ENCODE data around the gene NTM. TPM values are rescaled to one million over a fixed set of nuclear protein-coding genes. Genes with fewer than 3 reads are reported as not detected.

NTM gene
- polyA plus RNA-seq, 1 donor from 2014 or later: 39.4 TPM

- no peaks in the 10 kb centered on the region for H3F3A ChIP-seq (ENCODE audit: insufficient read depth, low read length, poor library complexity, severe bottlenecking)
- H3K4me2 ChIP-seq (ENCODE audit: low read length): no peak overlapping the region
- H3K27me3 ChIP-seq (ENCODE audit: insufficient read depth, low read depth, low read length): no peaks in the 10 kb centered on the region
- H3K9me3 ChIP-seq (ENCODE audit: low read length): no peaks in the 10 kb centered on the region
- no peaks in the 10 kb centered on the region for H3K9me2 ChIP-seq (ENCODE audit: insufficient read depth, low read length)
- TF ChIP-seq EZH2 (IDR thresholded peaks at IDR 0.05; ENCODE audit: borderline replicate concordance, insufficient read depth, low read length, poor library complexity, severe bottlenecking) (no peak), TAF1 (IDR thresholded peaks at IDR 0.05; ENCODE audit: low read depth) (no peak), CTCF (IDR thresholded peaks at IDR 0.05; ENCODE audit: poor library complexity, severe bottlenecking) (no peak), POLR2AphosphoS5 (IDR thresholded peaks at IDR 0.05) (no peak), EP300 (conservative IDR thresholded peaks at IDR 0.05; ENCODE audit: poor library complexity, severe bottlenecking) (no peak), SMC3 (conservative IDR thresholded peaks at IDR 0.05; ENCODE audit: poor library complexity) (no peak), MXI1 (conservative IDR thresholded peaks at IDR 0.05; ENCODE audit: poor library complexity, severe bottlenecking) (no peak), RAD21 (conservative IDR thresholded peaks at IDR 0.05) (no peak), REST (IDR thresholded peaks at IDR 0.05; ENCODE audit: borderline replicate concordance) (no peak)
- no peak overlapping the region for H2AFZ ChIP-seq (ENCODE audit: low read depth, low read length)
- no peak overlapping the region for H3K9ac ChIP-seq (ENCODE audit: low read length)
- no peaks in the 10 kb centered on the region for H3K36me3 ChIP-seq (ENCODE audit: insufficient read depth, low read length)
- no peaks in the 10 kb centered on the region for H4K20me1 ChIP-seq (ENCODE audit: insufficient read depth)
- H3K79me2 ChIP-seq (replicated peaks; ENCODE audit: insufficient read depth, low read length): no peaks in the 10 kb centered on the region
- no peak overlapping the region for H3K4me3 ChIP-seq (ENCODE audit: low read length)
- H3K27ac ChIP-seq (ENCODE audit: low read length): no peak overlapping the region
Measured at GRCh38 chr11:132073787-132074186, 703.4 kb downstream of the NTM start.

- no peaks in the 10 kb centered on the region for H3K9me2 ChIP-seq (ENCODE audit: insufficient read depth, low read length)
- peak overlapping the region; percentile 21 for H3K27ac ChIP-seq (ENCODE audit: low read length)
- H3K79me2 ChIP-seq (replicated peaks; ENCODE audit: insufficient read depth, low read length): no peaks in the 10 kb centered on the region
- H3K9me3 ChIP-seq (ENCODE audit: low read length): no peaks in the 10 kb centered on the region
- H3K4me2 ChIP-seq (ENCODE audit: low read length): no peak overlapping the region
- no peak overlapping the region for H3K4me3 ChIP-seq (ENCODE audit: low read length)
- peak overlapping the region; percentile 1 for H3K9ac ChIP-seq (ENCODE audit: low read length)
- no peaks in the 10 kb centered on the region for H3K27me3 ChIP-seq (ENCODE audit: insufficient read depth, low read depth, low read length)
- H2AFZ ChIP-seq (ENCODE audit: low read depth, low read length): no peak overlapping the region
- H4K20me1 ChIP-seq (ENCODE audit: insufficient read depth): no peaks in the 10 kb centered on the region
- H3F3A ChIP-seq (ENCODE audit: insufficient read depth, low read length, poor library complexity, severe bottlenecking): no peaks in the 10 kb centered on the region
- no peaks in the 10 kb centered on the region for H3K36me3 ChIP-seq (ENCODE audit: insufficient read depth, low read length)
- TF ChIP-seq SMC3 (conservative IDR thresholded peaks at IDR 0.05; ENCODE audit: poor library complexity): no peak
- no peak for TF ChIP-seq RAD21 (conservative IDR thresholded peaks at IDR 0.05)
- no peak for TF ChIP-seq CTCF (IDR thresholded peaks at IDR 0.05; ENCODE audit: poor library complexity, severe bottlenecking)
- TF ChIP-seq MXI1 (conservative IDR thresholded peaks at IDR 0.05; ENCODE audit: poor library complexity, severe bottlenecking): no peak
Measured at GRCh38 chr11:132075447-132075846, 705.0 kb downstream of the NTM start.

Measured in neural cell (in vitro differentiated cells).